Amygdala (tissue), 56 donors: ENCODE results near the gene CMTR1.
"Not testable (repeated sequence)": the region's sequence is repeated elsewhere in the genome, so short reads cannot be mapped to it uniquely, and the experiment has no call there.

ENCODE experiments used
- DNase-seq, 56 donors: peaks; one replicate each; lab custom pipeline; 2025; lab: John Stamatoyannopoulos, UW

CMTR1 gene

GRCh38 chr6:37489697-37490336 is 56.8 kb downstream of the CMTR1 start:
- DNase-seq = peak in 1 of 56 donors; percentile 7

- DNase-seq = no peak
These were observed 57.6 kb downstream of the CMTR1 start for GRCh38 chr6:37490536-37491170.

GRCh38 chr6:37491171-37491829 is 58.3 kb downstream of the CMTR1 start:
- peak in 1 of 56 donors; percentile 32 for DNase-seq

- DNase-seq = no peak
These were observed 58.8 kb downstream of the CMTR1 start for GRCh38 chr6:37491830-37492208.

GRCh38 chr6:37492236-37492972 is 59.4 kb downstream of the CMTR1 start:
- no peak for DNase-seq

- DNase-seq = peak in 4 of 56 donors; percentile 12 to 44 (median 26)
These were observed 60.1 kb downstream of the CMTR1 start for GRCh38 chr6:37492991-37493660.

- no peak for DNase-seq
These were observed 60.6 kb downstream of the CMTR1 start for GRCh38 chr6:37493661-37493995.

GRCh38 chr6:37495244-37495934 is 62.4 kb downstream of the CMTR1 start:
- DNase-seq = no peak

- no peak for DNase-seq
These were observed 64.2 kb downstream of the CMTR1 start for GRCh38 chr6:37496951-37497885.

- DNase-seq = peak; percentile 55 to 98 (median 90)
These were observed 66.6 kb downstream of the CMTR1 start, which contains the start of gene CCDC167 for GRCh38 chr6:37499433-37500293. Gene CCDC167, minus strand, starts transcription at chr6:37499893. Its CDS starts 30 bp downstream, at chr6:37499863.

- DNase-seq = no peak
These were observed 67.2 kb downstream of the CMTR1 start for GRCh38 chr6:37500294-37500608.

GRCh38 chr6:37500904-37501303 is 67.9 kb downstream of the CMTR1 start:
- DNase-seq = not testable (repeated sequence)

GRCh38 chr6:37501632-37502491 is 68.8 kb downstream of the CMTR1 start:
- no peak for DNase-seq

- DNase-seq = no peak
These were observed 69.8 kb downstream of the CMTR1 start for GRCh38 chr6:37502703-37503291.

GRCh38 chr6:37503309-37503965 is 70.4 kb downstream of the CMTR1 start:
- no peak for DNase-seq

GRCh38 chr6:37504024-37504423 is 71.0 kb downstream of the CMTR1 start:
- no peak for DNase-seq
